Left lung (tissue), 10 donors: Measurements from ENCODE around the gene SPEF1. TPM values are rescaled to one million over a fixed set of nuclear protein-coding genes. Genes with fewer than 3 reads are reported as not detected.

Experiments
- ATAC-seq: fragments of 200-7000 bp; cut with Tn5 transposase; one replicate; pipeline ENCODE4 v1.9.1; 2020; ENCODE audit warnings: moderate library complexity
- DNase-seq, 4 donors: peaks; one replicate each; pipeline ENCODE4 v3.0.0-alpha.2; 2013 to 2020
- H3K27ac ChIP-seq, 2 donors: fragments of 200-600 bp; sonication (generic) in 1 of 2; one replicate each; pipeline versions ENCODE4 v1.5.0 to v1.8.0; 2020 to 2021
- H3K27me3 ChIP-seq, 2 donors: fragments of 200-600 bp; sonication (generic) in 1 of 2; one replicate each; pipeline versions ENCODE4 v1.5.0 to v1.8.0; 2020 to 2021
- H3K36me3 ChIP-seq, 2 donors: fragments of 200-600 bp; sonication (generic) in 1 of 2; one replicate each; pipeline versions ENCODE4 v1.5.0 to v1.8.0; 2020 to 2021
- H3K4me1 ChIP-seq, 2 donors: fragments of 200-600 bp; one replicate each; pipeline ENCODE4 v1.8.0; 2021
- H3K4me3 ChIP-seq, 2 donors: fragments of 200-600 bp; sonication (generic) in 1 of 2; one replicate each; pipeline versions ENCODE4 v1.5.0 to v1.8.0; 2020 to 2021; ENCODE audit warnings: mild to moderate bottlenecking in 1 of 2
- H3K9me3 ChIP-seq, 2 donors: fragments of 200-600 bp; sonication (generic) in 1 of 2; one replicate each; pipeline versions ENCODE4 v1.5.0 to v1.8.0; 2020 to 2021
- intact Hi-C, 2 donors: fragments of 100-400 bp; cut with DNase I; formaldehyde crosslinking; loops; one replicate each; pipeline versions ENCODE4 v1.11.2 to v1.14.2; 2022
- polyA plus RNA-seq, 6 donors: library from polyadenylated mRNA; unstranded; fragments of 120-200 nt; gene quantifications; one replicate each; pipeline ENCODE4 v1.2.1, GENCODE V29; 2013; ENCODE audit not compliant: insufficient read length in 6 of 6
- total RNA-seq, 2 donors: library from RNA; stranded (reverse); fragmentation: NEBNext Ultra II Directional; extraction: Animal tissue kit (Norgen Biotek cat#: 25700); gene quantifications; one replicate each; pipeline ENCODE4 v1.2.1, GENCODE V29; 2021
- TF ChIP-seq, protein P1 (sequence below), 2 donors: fragments of 200-600 bp; sonication (generic) in 1 of 2; IDR thresholded peaks; one replicate each; pipeline versions ENCODE4 v1.5.0 to v1.8.0; 2021; ENCODE audit warnings: antibody characterized with exemption in 2 of 2
- donor health status: DM: no; HTN: yes; CAD: no.
- donor health status: DM: no; HTN: no; CAD: no.

The SPEF1 gene
- total and polyA plus RNA-seq, 8 donors = 0.26 to 4.0 (median 1.9) TPM

DNA sequence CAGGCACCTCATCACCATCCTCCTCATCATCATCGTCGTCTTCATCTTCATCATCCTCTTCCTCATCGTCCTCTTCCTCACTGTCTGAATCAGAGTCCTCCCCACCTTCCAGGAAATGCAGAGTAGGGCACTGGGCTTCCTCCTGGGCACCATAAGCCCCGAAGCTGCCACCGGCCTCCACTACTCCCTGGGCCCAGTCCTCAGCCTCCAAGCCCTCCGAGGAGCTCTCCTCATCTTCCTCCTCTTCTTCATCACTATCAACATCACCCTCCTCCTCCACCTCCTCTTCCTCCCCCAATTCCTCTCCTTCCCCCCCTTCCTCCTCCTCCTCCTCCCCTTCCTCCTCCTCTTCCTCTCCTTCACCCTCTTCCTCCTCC is 3.6 kb upstream of the SPEF1 start:
- Histone ChIP-seq H3K27me3 (no peaks in the 10 kb centered on the region), H3K4me3 (peak overlapping the region in 1 of 2 donors; percentile 73), H3K27ac (peak overlapping the region in 1 of 2 donors; percentile 1), H3K4me1 (peaks cover 29 to 78% of the 10 kb centered on the region in 2 donors), H3K9me3 (no peaks in the 10 kb centered on the region), H3K36me3 (peaks cover 0 to 11% of the 10 kb centered on the region in 2 donors)
- ATAC-seq = no peak
- intact Hi-C loops = loop anchor here in 1 of 2 donors (5.0 kb wide), 1 partner anchor 32 kb away; no protein-coding TSS in a partner anchor
- no peak for DNase-seq
- TF ChIP-seq, protein P1, sequence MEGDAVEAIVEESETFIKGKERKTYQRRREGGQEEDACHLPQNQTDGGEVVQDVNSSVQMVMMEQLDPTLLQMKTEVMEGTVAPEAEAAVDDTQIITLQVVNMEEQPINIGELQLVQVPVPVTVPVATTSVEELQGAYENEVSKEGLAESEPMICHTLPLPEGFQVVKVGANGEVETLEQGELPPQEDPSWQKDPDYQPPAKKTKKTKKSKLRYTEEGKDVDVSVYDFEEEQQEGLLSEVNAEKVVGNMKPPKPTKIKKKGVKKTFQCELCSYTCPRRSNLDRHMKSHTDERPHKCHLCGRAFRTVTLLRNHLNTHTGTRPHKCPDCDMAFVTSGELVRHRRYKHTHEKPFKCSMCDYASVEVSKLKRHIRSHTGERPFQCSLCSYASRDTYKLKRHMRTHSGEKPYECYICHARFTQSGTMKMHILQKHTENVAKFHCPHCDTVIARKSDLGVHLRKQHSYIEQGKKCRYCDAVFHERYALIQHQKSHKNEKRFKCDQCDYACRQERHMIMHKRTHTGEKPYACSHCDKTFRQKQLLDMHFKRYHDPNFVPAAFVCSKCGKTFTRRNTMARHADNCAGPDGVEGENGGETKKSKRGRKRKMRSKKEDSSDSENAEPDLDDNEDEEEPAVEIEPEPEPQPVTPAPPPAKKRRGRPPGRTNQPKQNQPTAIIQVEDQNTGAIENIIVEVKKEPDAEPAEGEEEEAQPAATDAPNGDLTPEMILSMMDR (IDR thresholded peaks at IDR 0.05) = no peak

GRCh38 chr20:3784216-3784853 is 3.1 kb upstream of the SPEF1 start:
- Histone ChIP-seq H3K4me1 (peaks cover 29 to 78% of the 10 kb centered on the region in 2 donors), H3K9me3 (no peaks in the 10 kb centered on the region), H3K27ac (peak overlapping the region in 1 of 2 donors; percentile 1), H3K36me3 (peaks cover 0 to 11% of the 10 kb centered on the region in 2 donors), H3K27me3 (peaks cover 0 to under 1% of the 10 kb centered on the region in 2 donors), H3K4me3 (peak overlapping the region in 1 of 2 donors; percentile 73)
- DNase-seq = peak in 1 of 4 donors; percentile 62
- TF ChIP-seq, protein P1 (IDR thresholded peaks at IDR 0.05) = no peak
- intact Hi-C loops = loop anchor here in 1 of 2 donors (5.0 kb wide), 1 partner anchor 33 kb away; no protein-coding TSS in a partner anchor
- no peak for ATAC-seq

DNA sequence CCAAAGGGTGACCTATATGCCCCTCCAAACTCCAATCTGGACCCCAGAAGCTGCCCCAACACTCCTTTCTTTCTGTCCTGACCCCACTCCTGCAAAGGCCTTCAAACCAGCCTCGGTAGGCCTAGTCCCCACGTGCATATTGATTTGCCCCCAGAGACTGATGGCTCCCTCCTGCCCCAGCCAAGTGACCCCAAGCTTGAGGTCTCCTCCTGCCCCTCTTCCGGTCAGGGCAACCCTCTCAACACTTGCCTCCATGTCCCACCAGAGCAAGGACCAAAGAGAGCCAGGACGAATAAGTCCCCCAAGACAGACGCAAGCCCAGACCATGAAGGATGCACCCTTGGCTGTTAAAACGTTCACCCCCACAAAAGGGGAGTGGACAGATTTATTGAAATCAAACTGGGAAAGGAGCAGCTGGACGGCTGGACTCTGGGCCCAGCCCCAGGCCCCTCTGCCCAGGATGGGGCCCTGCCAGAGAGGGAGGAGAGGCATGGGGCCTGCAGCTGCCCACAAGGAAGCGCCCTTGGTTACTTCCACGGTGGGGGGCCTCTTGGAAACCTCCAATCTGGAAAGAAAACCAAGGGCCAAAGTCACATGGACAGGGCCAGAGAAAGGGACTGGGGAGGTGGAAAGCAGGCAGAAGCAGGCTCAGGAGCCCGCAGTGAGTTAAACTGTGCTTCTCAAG is 2.4 kb upstream of the SPEF1 start:
- Histone ChIP-seq H3K4me1 (peaks cover 29 to 76% of the 10 kb centered on the region in 2 donors), H3K27ac (no peak overlapping the region), H3K9me3 (no peaks in the 10 kb centered on the region), H3K27me3 (peaks cover 0 to 7% of the 10 kb centered on the region in 2 donors), H3K36me3 (peaks cover 0 to 11% of the 10 kb centered on the region in 2 donors), H3K4me3 (no peak overlapping the region)
- TF ChIP-seq, protein P1 (IDR thresholded peaks at IDR 0.05) = no peak
- ATAC-seq = no peak
- DNase-seq = no peak
- intact Hi-C loops = loop anchor here in 1 of 2 donors (5.0 kb wide), 1 partner anchor 34 kb away; no protein-coding TSS in a partner anchor

GRCh38 chr20:3783068-3783489 is 1.8 kb upstream of the SPEF1 start:
- TF ChIP-seq, protein P1 (IDR thresholded peaks at IDR 0.05) = no peak
- no peak overlapping the region for H3K4me3 ChIP-seq
- peaks cover 0 to 13% of the 10 kb centered on the region in 2 donors for H3K27me3 ChIP-seq
- peaks cover 29 to 77% of the 10 kb centered on the region in 2 donors for H3K4me1 ChIP-seq
- H3K36me3 ChIP-seq = peaks cover 0 to 11% of the 10 kb centered on the region in 2 donors
- DNase-seq (peak in 1 of 4 donors; percentile 76), ATAC-seq (no peak)
- intact Hi-C loops = loop anchor here in 1 of 2 donors (5.0 kb wide), 1 partner anchor 34 kb away; no protein-coding TSS in a partner anchor
- no peak overlapping the region for H3K27ac ChIP-seq
- no peaks in the 10 kb centered on the region for H3K9me3 ChIP-seq

- Histone ChIP-seq H3K4me1 (peaks cover 28 to 77% of the 10 kb centered on the region in 2 donors), H3K27ac (no peak overlapping the region)
Observed at GRCh38 chr20:3782597-3782996, 1.3 kb upstream of the SPEF1 start.

More at GRCh38 chr20:3782597-3782996, 1.3 kb upstream of the SPEF1 start:
- Histone ChIP-seq H3K4me3 (no peak overlapping the region), H3K9me3 (no peaks in the 10 kb centered on the region), H3K36me3 (peaks cover 0 to 11% of the 10 kb centered on the region in 2 donors), H3K27me3 (peaks cover 0 to 18% of the 10 kb centered on the region in 2 donors)
- no peak for ATAC-seq
- peak in 1 of 4 donors; percentile 53 for DNase-seq
- TF ChIP-seq, protein P1 (IDR thresholded peaks at IDR 0.05) = no peak
- intact Hi-C loops = loop anchor here in 1 of 2 donors (5.0 kb wide), 1 partner anchor 35 kb away; no protein-coding TSS in a partner anchor
